T-helper 22 cell (primary cell): ENCODE data around the gene TMEM30A.
A peak's percentile ranks its signal among the peaks of the same experiment; 100 is the strongest.

ENCODE experiments used
- DNase-seq: peaks from one replicate; pipeline ENCODE4 v3.0.0-alpha.2; 2020; ENCODE audit warnings: low read depth

The TMEM30A gene

DNA sequence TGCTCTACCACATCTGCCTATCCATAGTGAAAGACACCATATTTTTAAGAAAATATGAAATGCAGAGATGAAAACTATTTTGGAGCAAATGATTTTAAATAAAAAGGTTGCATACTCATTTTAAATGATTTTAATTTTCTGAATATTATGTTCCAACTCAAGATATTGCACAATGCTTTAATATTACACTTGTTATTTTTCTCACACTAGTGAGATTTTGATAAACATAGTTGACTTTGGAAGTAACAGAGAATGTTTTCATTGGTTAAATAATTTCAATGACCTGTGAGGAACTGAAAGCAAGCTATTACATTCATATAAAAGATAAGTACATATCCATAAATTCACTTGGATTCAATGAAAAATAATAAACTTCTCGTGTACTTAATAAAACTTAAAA, 7.2 kb upstream of the TMEM30A start:
- DNase-seq = no peak

DNA sequence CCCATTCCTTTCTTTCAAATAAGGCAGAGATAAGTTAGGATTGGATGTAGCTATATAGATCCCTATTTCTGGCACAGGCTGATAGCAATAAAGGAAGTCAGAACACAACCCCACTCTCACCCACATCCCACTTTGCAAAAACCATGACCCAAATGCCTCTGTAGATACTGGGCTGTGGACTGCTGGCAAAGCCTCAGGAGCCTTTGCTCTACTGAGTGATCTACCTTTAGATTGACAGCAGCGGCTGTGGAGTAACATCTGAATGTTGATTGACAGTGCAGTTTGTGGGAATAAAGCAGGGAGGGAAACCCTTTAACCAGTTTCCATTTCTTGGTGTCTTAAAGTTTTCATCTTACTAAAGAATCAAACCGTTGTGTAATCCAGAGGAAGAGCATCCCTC, 6.7 kb upstream of the TMEM30A start:
- DNase-seq = no peak

GRCh38 chr6:75290136-75290945, 5.7 kb upstream of the TMEM30A start:
- DNase-seq = no peak

DNA sequence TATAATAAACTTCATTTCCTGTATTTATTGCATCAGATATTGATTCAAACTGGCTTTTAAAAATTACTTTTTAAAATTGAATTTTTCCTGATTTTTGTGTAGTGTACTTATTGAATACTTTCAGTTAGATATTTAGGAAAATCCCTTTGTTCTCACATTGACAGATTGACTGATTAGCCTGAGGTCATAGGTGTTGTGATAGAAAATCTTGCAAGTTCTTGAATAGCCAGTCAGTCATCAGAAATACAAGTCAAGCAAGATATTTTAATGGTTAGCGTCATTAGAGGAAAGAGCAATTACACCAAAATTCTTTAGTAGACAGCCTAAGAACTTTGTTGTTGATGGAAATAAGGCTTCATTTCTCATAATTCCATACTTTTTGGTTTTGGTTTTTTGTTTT, 3.4 kb upstream of the TMEM30A start:
- no peak for DNase-seq

DNA sequence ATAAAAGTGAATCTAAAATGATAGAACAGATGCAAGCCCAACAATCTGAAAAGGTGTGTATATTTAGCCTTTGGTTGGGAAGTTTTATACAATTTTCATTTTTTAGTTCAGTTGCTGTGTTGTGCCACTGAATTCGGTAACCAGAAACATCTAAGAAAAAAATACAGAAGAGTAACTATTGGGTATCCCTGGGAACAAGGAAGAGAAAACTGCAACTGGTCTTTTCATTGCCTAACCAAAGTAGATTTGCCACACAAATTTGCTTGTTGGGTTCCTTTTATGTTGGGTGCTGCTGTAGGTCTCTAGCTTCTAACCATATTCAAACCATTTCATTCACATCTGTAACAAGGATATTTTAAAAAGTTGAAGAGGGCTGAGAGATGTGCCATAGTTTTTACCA, 2.8 kb upstream of the TMEM30A start:
- DNase-seq = no peak

DNA sequence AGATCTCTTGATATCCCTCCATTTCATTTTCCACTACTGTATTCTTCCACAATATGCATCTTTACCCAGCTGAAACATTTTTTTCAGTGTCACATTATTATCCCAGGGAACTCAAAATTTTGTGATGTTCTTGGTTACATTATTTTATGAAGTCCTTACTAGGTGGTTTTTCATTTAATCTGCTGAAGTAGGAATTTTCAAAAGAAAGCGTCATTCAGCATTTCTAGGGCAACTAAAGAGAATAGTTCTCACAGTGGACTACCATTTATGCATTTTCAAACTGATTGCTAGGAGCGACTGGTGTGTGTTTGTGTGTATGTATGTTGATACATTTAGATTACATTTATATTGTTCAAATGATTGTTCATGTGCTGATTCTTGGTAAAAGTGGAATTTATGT, 2.4 kb upstream of the TMEM30A start:
- no peak for DNase-seq

DNA sequence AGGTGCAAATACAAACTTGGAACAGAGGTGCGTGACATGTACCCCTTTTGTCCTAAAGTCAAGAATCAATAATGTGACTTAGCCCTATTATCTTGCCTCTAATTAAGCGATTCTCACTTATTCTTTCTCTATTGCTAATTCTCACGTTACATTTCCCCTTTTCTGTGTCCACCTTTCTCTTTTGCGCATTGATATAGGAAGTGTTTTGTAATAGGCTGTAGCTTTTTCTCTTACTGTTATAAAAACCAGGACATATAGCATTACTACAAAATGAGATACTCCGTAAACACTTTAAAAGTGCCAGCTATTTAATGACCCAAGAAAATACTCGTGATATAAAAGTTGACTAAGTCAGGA, 669 bp upstream of the TMEM30A start:
- DNase-seq = no peak

DNA sequence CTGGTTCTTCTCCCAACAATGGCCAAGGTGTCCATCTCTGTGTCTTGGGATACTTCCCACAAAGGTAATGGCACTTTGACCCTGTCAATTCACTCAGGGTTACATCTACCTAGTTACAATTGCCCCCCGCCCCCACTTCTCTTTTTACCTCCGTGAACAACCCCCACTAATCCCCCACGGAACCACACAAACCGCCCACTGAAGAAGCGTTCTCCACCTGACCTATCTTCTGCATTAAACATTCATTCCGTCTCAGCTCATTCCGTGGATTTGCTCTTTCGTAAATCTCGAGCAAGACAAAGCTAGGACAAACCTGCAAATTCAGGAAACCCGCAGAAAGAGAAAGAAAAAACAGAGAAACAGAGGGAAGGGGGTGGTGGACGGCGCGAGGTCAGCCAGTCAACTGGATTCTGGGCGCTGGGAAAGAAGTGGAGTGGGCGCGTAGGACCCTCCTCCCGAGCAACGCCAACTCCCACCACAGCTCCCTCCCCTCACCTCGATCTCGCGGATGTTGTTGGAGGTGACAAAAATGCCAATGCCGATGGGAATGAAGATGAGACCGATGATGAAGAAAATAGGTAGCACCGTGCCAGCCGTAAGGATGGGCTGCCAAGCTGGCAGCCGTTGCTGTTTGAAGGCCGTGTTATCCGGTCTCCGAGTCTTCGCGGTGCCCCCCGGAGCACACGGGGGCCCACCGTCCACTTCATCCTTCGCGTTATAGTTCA, 523 bp downstream of the TMEM30A start:
- peak; percentile 1 for DNase-seq

- DNase-seq = no peak
These were observed 1.9 kb downstream of the TMEM30A start for GRCh38 chr6:75282706-75283105.

GRCh38 chr6:75281653-75282052, 2.9 kb downstream of the TMEM30A start:
- no peak for DNase-seq

DNA sequence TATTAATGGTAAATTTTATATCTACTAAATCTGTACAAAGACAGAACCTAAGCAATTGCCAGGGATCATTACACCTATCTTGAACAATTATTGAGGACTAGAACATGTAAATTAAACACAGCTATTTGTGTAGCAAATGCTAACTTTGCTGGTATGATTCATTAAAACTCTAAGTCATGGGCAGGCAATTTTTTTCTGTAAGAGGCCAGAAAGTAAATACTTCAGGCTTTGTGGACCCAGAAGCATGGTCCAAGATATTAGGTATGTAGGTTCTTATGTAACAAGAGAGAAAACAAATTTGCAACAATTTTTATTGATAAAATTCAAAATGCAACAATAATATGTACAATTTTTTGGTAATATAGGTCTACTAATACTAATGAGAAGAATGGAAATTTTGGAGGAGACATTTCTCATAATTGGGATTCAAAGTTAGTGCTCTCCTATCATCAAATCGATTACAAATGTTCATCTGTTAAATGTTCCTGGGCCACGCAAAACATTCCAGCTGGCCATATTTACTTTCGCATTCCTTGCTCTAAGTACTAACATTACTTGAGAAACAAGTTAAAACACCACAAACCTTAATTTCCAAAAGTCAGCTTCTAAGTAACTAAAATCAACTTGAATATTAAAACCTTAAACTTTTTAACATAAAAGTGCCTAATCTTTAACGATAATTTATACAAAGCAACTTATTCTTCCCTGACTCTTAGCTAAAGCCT, 4.3 kb downstream of the TMEM30A start:
- no peak for DNase-seq

DNA sequence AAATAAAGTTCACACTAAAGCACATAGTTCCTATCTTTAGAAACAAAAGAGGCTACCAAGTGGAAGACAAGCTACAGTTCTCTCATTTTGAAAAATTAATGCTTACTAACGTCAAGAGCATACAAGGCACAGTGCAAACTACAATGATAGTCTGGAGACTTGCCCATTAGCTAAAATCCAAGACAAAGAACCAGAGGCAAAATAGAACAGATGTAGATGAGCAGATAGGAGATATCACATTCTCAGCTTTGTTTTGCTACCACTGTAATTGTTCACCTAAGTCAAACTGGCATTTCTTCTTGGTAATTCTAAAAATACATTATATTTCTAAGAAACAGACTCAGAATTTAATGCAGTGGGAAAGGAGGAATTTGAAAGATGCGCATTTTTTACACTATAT, 5.2 kb downstream of the TMEM30A start:
- DNase-seq = no peak

DNA sequence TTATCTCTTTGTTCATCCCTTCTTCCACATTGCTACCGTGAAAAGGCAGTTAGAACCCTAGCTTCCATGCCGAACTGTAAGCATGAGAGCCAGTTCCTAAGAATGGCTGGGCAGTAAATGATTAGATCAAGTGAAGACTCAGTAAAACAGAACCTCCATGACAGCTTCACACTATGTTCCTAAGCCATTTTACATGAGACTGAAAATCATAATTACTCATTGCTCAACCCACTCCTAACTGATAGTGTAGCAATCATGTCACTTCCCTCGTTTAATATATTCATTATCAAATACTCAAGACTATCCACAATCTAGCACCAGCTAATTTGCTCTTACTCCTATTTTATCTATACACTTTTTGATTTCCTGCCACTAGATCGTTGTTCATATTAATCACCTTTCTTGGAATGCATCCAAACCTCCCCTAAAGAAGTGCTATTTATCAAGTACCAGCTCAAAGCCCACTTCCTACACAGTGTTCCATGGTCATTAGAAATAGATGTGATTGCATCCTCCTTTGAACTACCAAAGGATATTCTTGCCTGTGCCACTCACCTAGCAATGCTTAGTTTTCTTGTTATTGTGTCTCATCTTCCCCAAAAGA, 6.0 kb downstream of the TMEM30A start:
- DNase-seq = no peak

DNA sequence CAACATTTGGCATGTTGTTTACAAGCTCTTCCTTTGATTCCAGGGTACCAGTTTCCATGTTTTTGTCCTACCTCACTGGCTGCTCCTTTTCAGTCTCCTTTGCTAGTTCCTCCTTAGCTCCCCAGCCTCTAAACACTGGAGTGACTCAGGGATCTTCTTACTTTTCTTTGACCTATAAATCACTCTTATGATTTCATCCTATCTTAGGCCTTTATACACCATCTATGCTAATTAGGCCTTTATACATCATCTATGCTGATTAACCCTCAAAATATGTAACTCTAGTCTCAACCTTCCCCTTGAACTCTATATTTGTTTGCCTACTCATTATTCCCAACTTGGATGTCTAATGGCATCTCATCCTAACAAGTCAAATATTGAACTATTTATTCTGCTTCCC, 9.5 kb downstream of the TMEM30A start:
- DNase-seq = no peak

DNA sequence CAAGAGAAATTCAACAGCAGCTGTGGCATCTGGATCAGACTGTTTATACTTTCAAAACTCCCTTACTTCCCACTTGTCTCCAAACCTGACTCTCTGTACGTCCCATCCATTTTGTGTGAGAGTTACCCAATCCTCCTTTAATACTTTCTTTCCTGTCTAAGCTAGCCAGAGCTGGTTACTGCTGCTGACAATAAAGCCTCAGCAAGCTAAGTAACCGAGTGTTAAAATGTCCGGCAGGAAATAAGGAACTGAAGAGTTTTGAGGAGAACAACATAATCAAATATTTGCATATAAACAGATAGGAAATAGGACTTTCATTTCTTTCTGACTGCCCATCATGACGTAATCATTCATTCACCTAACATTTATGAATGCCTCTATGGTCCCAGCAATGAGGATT, 11.6 kb downstream of the TMEM30A start:
- DNase-seq = no peak

- DNase-seq = no peak
These were observed 12.3 kb downstream of the TMEM30A start for GRCh38 chr6:75272145-75272840.

GRCh38 chr6:75268988-75269354, 15.6 kb downstream of the TMEM30A start:
- DNase-seq = no peak

GRCh38 chr6:75268121-75268987, 16.2 kb downstream of the TMEM30A start:
- DNase-seq = no peak

DNA sequence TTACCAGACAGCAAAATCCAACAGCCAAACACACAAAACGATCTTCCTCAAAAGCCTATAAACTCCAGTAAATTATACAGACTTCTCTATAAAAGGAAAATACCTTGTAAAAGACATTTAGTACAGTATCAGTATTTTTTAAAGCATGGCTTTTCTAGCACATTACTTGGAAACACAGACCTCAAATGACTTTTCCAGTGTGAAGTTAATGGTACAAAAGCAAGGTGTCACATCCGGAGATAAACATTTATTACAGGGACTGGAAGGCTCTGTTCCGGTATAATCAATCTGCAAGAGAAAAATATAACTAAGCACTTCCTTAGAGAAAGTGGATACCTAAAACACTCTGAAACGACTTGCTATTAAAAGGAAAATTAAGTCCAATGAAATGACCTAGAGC, 17.1 kb downstream of the TMEM30A start:
- no peak for DNase-seq

DNA sequence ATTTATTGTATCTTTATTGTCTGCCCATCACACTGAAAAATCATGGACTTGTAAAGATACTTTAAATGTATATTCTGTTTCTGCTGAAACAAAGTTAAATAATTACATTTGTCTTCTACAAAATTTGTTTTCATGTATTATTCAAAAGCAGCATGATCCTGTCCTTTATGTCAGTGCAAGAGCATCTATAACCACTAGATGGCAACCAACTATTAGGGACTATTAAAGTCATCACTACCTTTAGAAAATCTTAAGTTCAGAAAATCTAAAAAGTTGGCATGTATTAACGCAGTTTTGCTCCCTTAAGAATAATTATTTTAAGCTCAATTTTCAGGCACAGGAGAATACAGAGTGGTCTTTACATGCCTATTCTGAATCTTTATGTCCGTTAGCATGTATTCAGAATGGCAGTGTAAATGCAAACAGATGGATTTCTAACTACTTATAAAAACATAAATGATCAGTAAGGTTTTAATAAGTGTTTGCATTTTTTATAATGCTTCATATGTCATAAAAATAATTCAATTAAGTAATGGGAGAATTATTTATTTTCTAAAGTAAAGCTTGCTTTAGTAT, 17.8 kb downstream of the TMEM30A start:
- DNase-seq = no peak

DNA sequence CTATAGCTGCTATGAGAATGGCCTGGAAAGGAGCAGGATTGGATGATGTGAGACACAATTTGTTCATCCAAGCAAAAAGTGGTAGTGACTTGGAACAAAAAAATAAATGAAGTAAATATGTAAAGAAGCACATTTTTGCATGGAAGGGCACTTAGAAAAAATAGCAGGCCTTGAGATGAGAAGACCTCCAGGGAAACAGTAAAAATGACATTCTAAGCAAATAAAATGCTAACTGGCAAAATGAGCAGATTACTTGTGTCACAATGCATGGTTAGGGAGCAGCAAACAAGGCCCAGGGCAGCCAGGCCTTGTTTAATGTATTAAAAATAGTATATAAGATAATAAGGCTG, 21.2 kb downstream of the TMEM30A start:
- no peak for DNase-seq
